NCI-H345 treated with DMSO at 0.1 percent for 48 hours (cell line): ENCODE measurements around the gene OR8H1.

Source experiments
- DNase-seq: peaks from one replicate; lab custom pipeline; 2025; ENCODE audit not compliant: unreplicated experiment; lab: John Stamatoyannopoulos, UW

Gene OR8H1

GRCh38 chr11:56292154-56292553 lies at the start of gene OR8H1:
Gene OR8H1 (minus strand): TSS chr11:56292254. CDS start chr11:56291062, 1,192 bp downstream.
- DNase-seq: no peak

- no peak for DNase-seq
Measured at GRCh38 chr11:56340289-56340688, 48.2 kb upstream of the OR8H1 start.

- no peak for DNase-seq
Measured at GRCh38 chr11:56333156-56333555, 41.1 kb upstream of the OR8H1 start.

- DNase-seq: no peak
Measured at GRCh38 chr11:56331861-56332491, 39.9 kb upstream of the OR8H1 start.

GRCh38 chr11:56314844-56315243 lies 22.8 kb upstream of the OR8H1 start, which contains the start of gene OR8K3:
Gene OR8K3 (plus strand): TSS chr11:56315144. CDS start chr11:56318307, 3,163 bp downstream.
- DNase-seq: no peak

GRCh38 chr11:56307836-56308235 lies 15.8 kb upstream of the OR8H1 start:
- DNase-seq: no peak

- DNase-seq: no peak
Measured at GRCh38 chr11:56296898-56297297, 4.8 kb upstream of the OR8H1 start.

GRCh38 chr11:56273854-56274253 lies 18.2 kb downstream of the OR8H1 start, which contains the start of gene OR5T1:
Gene OR5T1 (plus strand): TSS chr11:56274154. CDS start chr11:56275639, 1,485 bp downstream.
- DNase-seq: no peak

- DNase-seq: no peak
Measured at GRCh38 chr11:56271092-56271491, 21.0 kb downstream of the OR8H1 start.

- no peak for DNase-seq
Measured at GRCh38 chr11:56251954-56252353, 40.1 kb downstream of the OR8H1 start, which contains the start of gene OR5T3. Gene OR5T3 (plus strand): TSS chr11:56252254. CDS start chr11:56252254, 0 bp downstream.
